Panc1 (cell line): ENCODE measurements around the gene DNER.

Source experiments
- CTCF ChIP-seq: fragments of 450-650 bp; IDR thresholded peaks from 2 replicates; pipeline ENCODE4 v1.5.1; 2017; ENCODE audit warnings: mild to moderate bottlenecking
- POLR2AphosphoS5 ChIP-seq: IDR thresholded peaks from 2 replicates; pipeline ENCODE4 v1.6.1; 2012; ENCODE audit warnings: mild to moderate bottlenecking, low read depth, low read length, moderate library complexity
- REST ChIP-seq, 2 experiments: IDR thresholded peaks; 2 replicates each; pipeline ENCODE4 v1.6.1; 2011 to 2012; ENCODE audit warnings: low read depth in 2 of 2, control low read depth in 1 of 2, low read length in 1 of 2, mild to moderate bottlenecking in 1 of 2, moderate library complexity in 1 of 2; ENCODE audit not compliant: insufficient read depth in 1 of 2

GRCh38 chr2:229553091-229553490 lies 161.3 kb downstream of the DNER start:
- TF ChIP-seq CTCF (no peak), POLR2AphosphoS5 (no peak), REST (IDR thresholded peaks at IDR 0.05; ENCODE audit: insufficient read depth in 1 of 2, low read depth in 2 of 2, low read length in 1 of 2) (no peak)
